Esophagus muscularis mucosa (tissue), 4 donors: ENCODE measurements around the gene EGLN3. TPM values are rescaled to one million over a fixed set of nuclear protein-coding genes. Genes with fewer than 3 reads are reported as not detected.
"Not testable (repeated sequence)": the region's sequence is repeated elsewhere in the genome, so short reads cannot be mapped to it uniquely, and the experiment has no call there.

Experiments
- DNase-seq: peaks from one replicate; pipeline ENCODE4 v3.0.0-alpha.2; 2017; ENCODE audit errors: extremely low spot score
- H3K27ac ChIP-seq, 4 donors: fragments of 200-600 bp; sonication (generic); replicated peaks in 1 of 4; 1 replicate in 3 of 4; 2 replicates in 1 of 4; pipeline ENCODE4 v1.5.1; 2016 to 2019; ENCODE audit warnings: mild to moderate bottlenecking in 1 of 4
- H3K27me3 ChIP-seq, 4 donors: fragments of 200-600 bp; sonication (generic); one replicate each; pipeline versions ENCODE4 v1.5.1 to v1.6.0; 2016 to 2019
- H3K36me3 ChIP-seq, 4 donors: fragments of 200-600 bp; sonication (generic); one replicate each; pipeline ENCODE4 v1.5.1; 2016 to 2019
- H3K4me1 ChIP-seq, 4 donors: fragments of 200-600 bp; sonication (generic); one replicate each; pipeline ENCODE4 v1.5.1; 2016 to 2019
- H3K4me3 ChIP-seq, 4 donors: fragments of 200-600 bp; sonication (generic); 1 replicate in 2 of 4; 2 replicates in 2 of 4; pipeline ENCODE4 v1.5.1; 2016 to 2019; ENCODE audit warnings: mild to moderate bottlenecking in 4 of 4, moderate library complexity in 1 of 4
- H3K9me3 ChIP-seq, 4 donors: fragments of 200-600 bp; sonication (generic); 1 replicate in 3 of 4; 2 replicates in 1 of 4; pipeline ENCODE4 v1.5.1; 2016 to 2019
- EP300 ChIP-seq: sonication (generic); formaldehyde crosslinking; IDR thresholded peaks from one replicate; pipeline ENCODE4 v1.6.1; 2017; ENCODE audit warnings: antibody characterized with exemption
- POLR2A ChIP-seq: fragments of 450-650 bp; IDR thresholded peaks from one replicate; pipeline ENCODE4 v1.6.1; 2017; ENCODE audit warnings: antibody characterized with exemption, moderate library complexity, mild to moderate bottlenecking, low read depth
- POLR2AphosphoS5 ChIP-seq, 2 donors: sonication (generic); formaldehyde crosslinking; IDR thresholded peaks; one replicate each; pipeline ENCODE4 v1.6.1; 2017; ENCODE audit warnings: antibody characterized with exemption in 2 of 2
- WGBS: methylation state at CpG from one replicate; pipeline ENCODE4 v1.1.5; 2018; 5-methylcytosine and 5-hydroxymethylcytosine counted together
- intact Hi-C: fragments of 100-400 bp; cut with DNase I; formaldehyde crosslinking; loops from one replicate; pipeline ENCODE4 v1.15.1; 2023
- total RNA-seq, 4 donors: library from RNA; depleted of rRNA; stranded (reverse); fragments of >200 nt; gene quantifications; one replicate each; pipeline versions ENCODE4 v1.1.0 to v1.2.1, GENCODE V29; 2016
- TF ChIP-seq, protein P1 (sequence below), 3 experiments: fragments of 200-600 bp in 2 of 3; fragments of 450-650 bp in 1 of 3; sonication (generic) in 2 of 3; IDR thresholded peaks; one replicate each; pipeline ENCODE4 v1.5.1; 2017 to 2019; ENCODE audit warnings: antibody characterized with exemption in 3 of 3, mild to moderate bottlenecking in 2 of 3, moderate library complexity in 1 of 3

Gene EGLN3
- total RNA-seq, 4 donors from 2014 or later, result 24.0 to 41.1 (median 24.5) TPM

DNA sequence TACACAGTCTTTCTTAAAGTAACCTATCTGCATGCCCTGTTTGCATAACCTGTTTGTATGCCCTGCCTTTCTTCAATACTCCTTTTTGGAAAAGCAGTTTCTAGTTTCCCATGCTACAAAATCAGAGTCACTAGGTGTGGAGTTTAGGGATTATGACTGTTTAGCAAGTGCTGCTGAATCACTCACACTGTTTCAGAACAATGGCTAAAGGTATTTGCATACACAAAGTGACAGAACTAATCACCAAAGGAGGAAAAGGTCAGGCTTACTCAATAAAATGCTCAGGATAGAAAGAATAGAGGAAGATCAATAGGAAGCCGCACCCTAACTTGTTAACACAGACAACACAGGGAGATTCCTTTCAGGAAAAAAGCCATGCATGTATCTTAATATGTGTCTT is 19.4 kb downstream of the EGLN3 start:
- Histone ChIP-seq H3K4me3 (no peak overlapping the region), H3K27me3 (no peaks in the 10 kb centered on the region), H3K4me1 (peaks cover 22 to 43% (median 38%) of the 10 kb centered on the region in 4 donors), H3K27ac (no peak overlapping the region), H3K9me3 (no peaks in the 10 kb centered on the region), H3K36me3 (peaks cover 0 to 26% (median 4%) of the 10 kb centered on the region in 4 donors)
- intact Hi-C loops, result no loop called here
- WGBS, result 96% methylated on average over 1 of the region's 1 CpG
- DNase-seq, result no peak
- TF ChIP-seq POLR2AphosphoS5 (IDR thresholded peaks at IDR 0.05) (no peak), POLR2A (no peak), EP300 (no peak)
- TF ChIP-seq, protein P1, sequence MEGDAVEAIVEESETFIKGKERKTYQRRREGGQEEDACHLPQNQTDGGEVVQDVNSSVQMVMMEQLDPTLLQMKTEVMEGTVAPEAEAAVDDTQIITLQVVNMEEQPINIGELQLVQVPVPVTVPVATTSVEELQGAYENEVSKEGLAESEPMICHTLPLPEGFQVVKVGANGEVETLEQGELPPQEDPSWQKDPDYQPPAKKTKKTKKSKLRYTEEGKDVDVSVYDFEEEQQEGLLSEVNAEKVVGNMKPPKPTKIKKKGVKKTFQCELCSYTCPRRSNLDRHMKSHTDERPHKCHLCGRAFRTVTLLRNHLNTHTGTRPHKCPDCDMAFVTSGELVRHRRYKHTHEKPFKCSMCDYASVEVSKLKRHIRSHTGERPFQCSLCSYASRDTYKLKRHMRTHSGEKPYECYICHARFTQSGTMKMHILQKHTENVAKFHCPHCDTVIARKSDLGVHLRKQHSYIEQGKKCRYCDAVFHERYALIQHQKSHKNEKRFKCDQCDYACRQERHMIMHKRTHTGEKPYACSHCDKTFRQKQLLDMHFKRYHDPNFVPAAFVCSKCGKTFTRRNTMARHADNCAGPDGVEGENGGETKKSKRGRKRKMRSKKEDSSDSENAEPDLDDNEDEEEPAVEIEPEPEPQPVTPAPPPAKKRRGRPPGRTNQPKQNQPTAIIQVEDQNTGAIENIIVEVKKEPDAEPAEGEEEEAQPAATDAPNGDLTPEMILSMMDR (IDR thresholded peaks at IDR 0.05), result no peak

DNA sequence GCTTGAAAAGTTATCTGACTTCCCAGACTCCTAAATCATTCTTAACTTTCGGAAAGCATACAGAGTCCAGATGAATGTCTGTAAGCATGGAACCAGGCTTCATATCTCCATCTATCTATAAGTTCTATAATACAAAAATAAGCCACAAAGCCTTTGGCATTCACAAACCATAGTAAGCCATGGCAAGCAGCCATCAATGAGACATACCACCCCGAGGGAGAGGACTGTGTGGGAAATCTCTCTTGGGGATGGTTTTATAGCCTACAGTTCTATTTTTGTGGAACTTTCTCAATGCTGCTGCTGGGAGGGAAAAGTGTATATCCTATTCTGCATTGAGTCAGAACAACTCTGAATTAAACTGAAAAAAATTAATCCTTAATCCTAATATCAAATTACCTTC is 20.4 kb downstream of the EGLN3 start:
- WGBS, result 66% methylated on average over 2 of the region's 2 CpGs
- Histone ChIP-seq H3K4me1 (peaks cover 19 to 38% (median 35%) of the 10 kb centered on the region in 4 donors), H3K27me3 (no peaks in the 10 kb centered on the region), H3K9me3 (no peaks in the 10 kb centered on the region), H3K27ac (no peak overlapping the region), H3K4me3 (no peak overlapping the region), H3K36me3 (peaks cover 0 to 36% (median 10%) of the 10 kb centered on the region in 4 donors)
- intact Hi-C loops, result no loop called here
- TF ChIP-seq EP300 (no peak), POLR2AphosphoS5 (IDR thresholded peaks at IDR 0.05) (no peak), POLR2A (no peak)
- TF ChIP-seq, protein P1 (IDR thresholded peaks at IDR 0.05), result no peak
- no peak for DNase-seq

DNA sequence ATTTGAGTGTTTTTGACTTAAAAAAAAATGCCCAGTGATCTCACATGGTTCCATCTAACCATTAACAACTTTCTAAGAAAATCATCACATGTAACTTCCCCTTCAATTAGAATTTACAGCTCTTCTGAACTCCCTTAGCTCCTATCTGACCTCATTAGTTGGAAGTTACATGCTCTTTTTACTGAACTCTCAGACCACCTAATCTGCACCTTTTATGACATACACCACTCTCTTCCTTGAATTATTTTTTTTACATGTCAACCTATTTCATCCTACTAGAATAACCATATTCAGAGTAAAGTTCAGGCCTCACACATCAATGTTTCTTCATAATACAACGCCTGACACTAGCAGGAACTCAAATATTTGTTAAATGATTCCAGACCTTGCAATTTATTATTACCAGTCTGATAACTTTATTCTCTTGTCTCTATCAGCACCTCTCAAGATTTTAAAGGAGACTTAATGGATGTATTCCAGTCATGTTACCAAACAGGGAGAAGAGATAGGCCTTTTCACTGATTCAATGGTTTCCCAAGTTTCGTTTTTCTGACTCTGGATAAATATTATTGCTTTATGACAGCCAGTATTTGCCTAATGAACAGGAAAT is 21.0 kb downstream of the EGLN3 start:
- Histone ChIP-seq H3K4me1 (peaks cover 19 to 35% (median 35%) of the 10 kb centered on the region in 4 donors), H3K27ac (no peak overlapping the region), H3K9me3 (no peaks in the 10 kb centered on the region), H3K27me3 (no peaks in the 10 kb centered on the region), H3K4me3 (no peak overlapping the region), H3K36me3 (peaks cover 0 to 40% (median 13%) of the 10 kb centered on the region in 4 donors)
- TF ChIP-seq, protein P1 (IDR thresholded peaks at IDR 0.05), result no peak
- no peak for TF ChIP-seq EP300
- no peak for TF ChIP-seq POLR2AphosphoS5 (IDR thresholded peaks at IDR 0.05)
- no peak for TF ChIP-seq POLR2A
- intact Hi-C loops, result no loop called here
- DNase-seq, result no peak
- 68% methylated on average over 2 of the region's 2 CpGs for WGBS

DNA sequence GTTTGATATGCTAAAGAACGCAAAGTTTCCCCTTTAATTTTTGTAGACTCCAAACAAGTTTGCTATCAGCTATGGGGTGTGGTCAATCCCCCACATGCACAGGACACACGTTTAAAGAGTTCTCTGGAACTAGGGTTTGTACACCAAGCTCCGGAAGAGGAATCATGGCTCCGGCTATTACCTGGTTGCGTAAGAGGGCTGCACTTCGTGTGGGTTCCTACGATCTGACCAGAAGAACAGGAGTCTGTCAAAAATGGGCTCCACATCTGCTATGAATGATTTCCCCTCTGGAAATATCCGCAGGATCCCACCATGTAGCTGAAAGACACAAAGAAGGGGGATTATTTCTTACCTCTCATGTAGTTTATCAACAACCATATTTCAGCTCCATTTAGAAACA is 22.0 kb downstream of the EGLN3 start:
- Histone ChIP-seq H3K4me1 (peaks cover 16 to 30% (median 27%) of the 10 kb centered on the region in 4 donors), H3K9me3 (no peaks in the 10 kb centered on the region), H3K4me3 (no peak overlapping the region), H3K27ac (no peak overlapping the region), H3K27me3 (no peaks in the 10 kb centered on the region), H3K36me3 (peaks cover 0 to 40% (median 13%) of the 10 kb centered on the region in 4 donors)
- intact Hi-C loops, result no loop called here
- 90% methylated on average over 6 of the region's 8 CpGs for WGBS
- TF ChIP-seq POLR2A, result no peak
- TF ChIP-seq, protein P1 (IDR thresholded peaks at IDR 0.05), result no peak
- TF ChIP-seq EP300, result no peak
- no peak for TF ChIP-seq POLR2AphosphoS5 (IDR thresholded peaks at IDR 0.05)
- no peak for DNase-seq

DNA sequence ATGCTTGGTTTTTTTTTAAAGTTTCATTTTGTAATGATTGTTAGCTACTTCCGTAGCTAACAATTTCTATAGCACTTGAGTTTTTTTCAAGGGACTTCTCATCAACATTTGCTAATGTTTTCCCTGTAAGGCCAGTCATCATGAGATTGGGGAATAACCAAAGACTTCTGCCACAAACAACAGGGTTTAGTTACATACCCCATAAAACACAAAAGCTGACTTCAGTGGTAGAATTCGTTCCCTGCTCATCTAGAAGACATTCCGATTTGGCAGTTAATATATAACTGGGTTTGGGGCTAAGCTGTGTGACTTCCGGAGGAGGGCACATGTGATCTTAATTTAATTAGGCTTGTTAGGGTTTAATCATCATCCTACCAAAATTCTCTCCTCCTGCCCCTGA is 22.9 kb downstream of the EGLN3 start:
- H3K36me3 ChIP-seq, result peaks cover 0 to 40% (median 13%) of the 10 kb centered on the region in 4 donors

DNA sequence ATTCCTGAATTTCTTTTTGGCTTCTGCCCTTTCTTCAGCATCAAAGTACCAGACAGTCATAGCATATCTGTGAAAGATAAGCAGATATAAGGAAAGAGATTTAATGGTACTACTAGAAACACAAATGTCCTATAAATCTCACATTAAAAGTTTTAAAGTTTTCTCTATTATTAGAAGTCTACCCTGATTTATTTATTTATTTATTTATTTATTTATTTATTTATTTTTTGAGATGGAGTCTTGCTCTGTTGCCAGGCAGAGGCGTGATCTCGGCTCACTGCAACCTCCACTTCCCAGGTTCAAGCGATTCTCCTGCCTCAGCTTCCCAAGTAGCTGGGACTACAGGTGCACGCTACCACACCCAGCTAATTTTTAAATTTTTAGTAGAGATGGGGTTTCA is 23.9 kb downstream of the EGLN3 start:
- H3K36me3 ChIP-seq, result peaks cover 0 to 48% (median 16%) of the 10 kb centered on the region in 4 donors
- DNase-seq, result peak; percentile 5
- H3K4me1 ChIP-seq, result peaks cover 0 to 16% (median 12%) of the 10 kb centered on the region in 4 donors
- H3K27ac ChIP-seq, H3K4me3 ChIP-seq, H3K9me3 ChIP-seq, H3K27me3 ChIP-seq, intact Hi-C loops: not testable (repeated sequence)
- WGBS, result 99% methylated on average over 4 of the region's 4 CpGs

More for the DNA sequence above, 22.9 kb downstream of the EGLN3 start:
- no peaks in the 10 kb centered on the region for H3K27me3 ChIP-seq
- intact Hi-C loops, result no loop called here
- peaks cover 7 to 23% (median 17%) of the 10 kb centered on the region in 4 donors for H3K4me1 ChIP-seq
- H3K4me3 ChIP-seq, result no peak overlapping the region
- TF ChIP-seq POLR2A (no peak), POLR2AphosphoS5 (IDR thresholded peaks at IDR 0.05) (no peak), EP300 (no peak)
- TF ChIP-seq, protein P1 (IDR thresholded peaks at IDR 0.05), result no peak
- WGBS, result 90% methylated on average over 4 of the region's 4 CpGs
- H3K27ac ChIP-seq, result no peak overlapping the region
- H3K9me3 ChIP-seq, result no peaks in the 10 kb centered on the region
- DNase-seq, result peak; percentile 60
